HEK293T (cell line): ENCODE data around the gene CACNG1.

ENCODE experiments used
- ARNT ChIP-seq: fragments of 450-650 bp; IDR thresholded peaks from 2 replicates; pipeline ENCODE4 v1.6.1; 2017; ENCODE audit warnings: mild to moderate bottlenecking
- CTBP1 ChIP-seq: fragments of 450-650 bp; IDR thresholded peaks from 2 replicates; pipeline ENCODE4 v1.6.1; 2016; ENCODE audit warnings: borderline replicate concordance
- FOXK2 ChIP-seq: fragments of 450-650 bp; IDR thresholded peaks from 2 replicates; pipeline ENCODE4 v1.6.1; 2016; ENCODE audit warnings: mild to moderate bottlenecking
- FOXM1 ChIP-seq: fragments of 450-650 bp; IDR thresholded peaks from 2 replicates; pipeline ENCODE4 v1.6.1; 2017; ENCODE audit warnings: mild to moderate bottlenecking, borderline replicate concordance
- HDGF ChIP-seq: fragments of 450-650 bp; IDR thresholded peaks from 2 replicates; pipeline ENCODE4 v1.6.1; 2017; ENCODE audit warnings: antibody characterized with exemption, borderline replicate concordance
- L3MBTL2 ChIP-seq: fragments of 450-650 bp; conservative IDR thresholded peaks from 2 replicates; pipeline ENCODE4 v1.6.1; 2016; ENCODE audit warnings: mild to moderate bottlenecking
- SP1 ChIP-seq: fragments of 450-650 bp; IDR thresholded peaks from 2 replicates; pipeline ENCODE4 v1.6.1; 2017
- SUZ12 ChIP-seq: fragments of 450-650 bp; IDR thresholded peaks from 2 replicates; pipeline ENCODE4 v1.6.1; 2016; ENCODE audit warnings: mild to moderate bottlenecking
- TARDBP ChIP-seq: fragments of 450-650 bp; IDR thresholded peaks from 2 replicates; pipeline ENCODE4 v1.6.1; 2016
- ZNF384 ChIP-seq: fragments of 450-650 bp; IDR thresholded peaks from 2 replicates; pipeline ENCODE4 v1.6.1; 2016
- TF ChIP-seq, protein P1 (sequence below): fragments of 450-650 bp; IDR thresholded peaks from 2 replicates; pipeline ENCODE4 v1.6.1; 2016

DNA sequence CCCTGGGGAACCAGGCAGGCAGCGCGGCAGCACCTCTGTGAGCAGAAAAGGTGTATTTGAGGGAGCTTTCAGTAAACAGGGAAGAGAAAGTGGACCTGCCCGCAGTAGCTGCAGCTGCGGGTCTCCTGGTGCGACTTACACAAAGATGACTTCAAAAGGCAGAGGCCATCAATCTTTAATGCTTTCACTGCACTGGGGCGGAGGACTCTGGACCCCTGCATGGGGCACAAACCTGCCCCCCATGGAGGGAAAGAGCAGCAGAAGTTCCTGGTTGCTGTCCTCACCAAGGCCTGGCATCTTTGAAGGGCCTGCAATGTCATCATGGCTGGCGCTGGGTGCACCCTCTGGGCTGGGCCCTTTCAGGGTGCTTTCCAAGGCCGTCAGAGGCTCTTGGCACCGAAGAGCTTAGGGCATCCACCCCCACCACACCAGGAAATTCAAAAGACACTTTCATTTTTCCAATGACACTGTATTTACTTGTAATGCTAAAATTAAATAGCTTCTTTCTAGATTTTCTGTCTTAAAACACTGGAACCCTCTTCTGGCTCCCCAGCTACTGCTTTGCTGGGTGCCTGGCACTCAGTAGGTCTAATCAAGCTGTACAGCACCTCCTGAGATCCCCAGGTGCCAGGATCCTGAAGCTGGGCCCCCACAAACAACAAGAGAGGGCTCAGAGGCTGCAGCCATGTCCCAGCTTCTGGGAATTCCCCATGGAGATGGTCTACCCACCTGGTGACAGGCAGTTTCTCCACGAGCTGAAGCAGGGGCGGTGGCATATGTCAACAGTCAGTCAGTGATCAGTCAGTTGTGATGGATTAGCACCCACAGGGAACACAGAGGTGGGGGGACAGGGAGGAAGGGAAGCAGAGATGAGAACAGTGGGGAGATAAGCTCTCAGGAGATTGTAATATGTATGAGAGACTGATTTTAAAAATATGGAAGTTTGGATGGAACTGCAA, 2.1 kb upstream of the CACNG1 start:
- TF ChIP-seq TARDBP (no peak), CTBP1 (no peak), L3MBTL2 (no peak), SP1 (no peak), ARNT (no peak), SUZ12 (no peak), FOXK2 (no peak), ZNF384 (no peak), HDGF (no peak), FOXM1 (no peak)
- TF ChIP-seq, protein P1, sequence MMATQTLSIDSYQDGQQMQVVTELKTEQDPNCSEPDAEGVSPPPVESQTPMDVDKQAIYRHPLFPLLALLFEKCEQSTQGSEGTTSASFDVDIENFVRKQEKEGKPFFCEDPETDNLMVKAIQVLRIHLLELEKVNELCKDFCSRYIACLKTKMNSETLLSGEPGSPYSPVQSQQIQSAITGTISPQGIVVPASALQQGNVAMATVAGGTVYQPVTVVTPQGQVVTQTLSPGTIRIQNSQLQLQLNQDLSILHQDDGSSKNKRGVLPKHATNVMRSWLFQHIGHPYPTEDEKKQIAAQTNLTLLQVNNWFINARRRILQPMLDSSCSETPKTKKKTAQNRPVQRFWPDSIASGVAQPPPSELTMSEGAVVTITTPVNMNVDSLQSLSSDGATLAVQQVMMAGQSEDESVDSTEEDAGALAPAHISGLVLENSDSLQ, result no peak
